GM13976 (cell line): ENCODE results near the gene NINL.

Source experiments
- DNase-seq: peaks from one replicate; pipeline ENCODE4 v3.0.0; 2012; ENCODE audit warnings: low spot score
- CTCF ChIP-seq: IDR thresholded peaks from 2 replicates; pipeline ENCODE4 v1.5.1; 2012; ENCODE audit warnings: borderline replicate concordance, mild to moderate bottlenecking; ENCODE audit not compliant: insufficient read depth; ENCODE audit errors: extremely low read depth, missing control alignments, control extremely low read depth
- in situ Hi-C: fragments of 300-500 bp; cut with MboI; formaldehyde crosslinking; loops from one replicate; pipeline ENCODE4 v1.12.0; 2022; ENCODE audit warnings: low sequenced_read_pairs, mixed read lengths, inconsistent platforms; ENCODE audit not compliant: unreplicated experiment

The NINL gene

GRCh38 chr20:25491446-25492038 is 93.8 kb downstream of the NINL start:
- in situ Hi-C loops = no loop called here
- no peak for DNase-seq
- TF ChIP-seq CTCF = no peak

GRCh38 chr20:25490656-25491445 is 94.5 kb downstream of the NINL start:
- in situ Hi-C loops = no loop called here
- no peak for TF ChIP-seq CTCF
- no peak for DNase-seq

- in situ Hi-C loops = no loop called here
- DNase-seq = no peak
- no peak for TF ChIP-seq CTCF
Measured at GRCh38 chr20:25489221-25489871, 96.0 kb downstream of the NINL start.

- no peak for DNase-seq
- TF ChIP-seq CTCF = no peak
- in situ Hi-C loops = no loop called here
Measured at GRCh38 chr20:25487975-25488374, 97.4 kb downstream of the NINL start.

GRCh38 chr20:25487306-25487705 is 98.0 kb downstream of the NINL start:
- in situ Hi-C loops = no loop called here
- no peak for DNase-seq
- no peak for TF ChIP-seq CTCF

GRCh38 chr20:25486377-25486776 is 99.0 kb downstream of the NINL start:
- no peak for DNase-seq
- TF ChIP-seq CTCF = no peak
- in situ Hi-C loops = no loop called here
